Measurements from ENCODE around the gene ARHGAP15. TPM values are rescaled to one million over a fixed set of nuclear protein-coding genes. Genes with fewer than 3 reads are reported as not detected.

The ARHGAP15 gene
- total RNA-seq, 1 donor = 0.43 TPM

DNA sequence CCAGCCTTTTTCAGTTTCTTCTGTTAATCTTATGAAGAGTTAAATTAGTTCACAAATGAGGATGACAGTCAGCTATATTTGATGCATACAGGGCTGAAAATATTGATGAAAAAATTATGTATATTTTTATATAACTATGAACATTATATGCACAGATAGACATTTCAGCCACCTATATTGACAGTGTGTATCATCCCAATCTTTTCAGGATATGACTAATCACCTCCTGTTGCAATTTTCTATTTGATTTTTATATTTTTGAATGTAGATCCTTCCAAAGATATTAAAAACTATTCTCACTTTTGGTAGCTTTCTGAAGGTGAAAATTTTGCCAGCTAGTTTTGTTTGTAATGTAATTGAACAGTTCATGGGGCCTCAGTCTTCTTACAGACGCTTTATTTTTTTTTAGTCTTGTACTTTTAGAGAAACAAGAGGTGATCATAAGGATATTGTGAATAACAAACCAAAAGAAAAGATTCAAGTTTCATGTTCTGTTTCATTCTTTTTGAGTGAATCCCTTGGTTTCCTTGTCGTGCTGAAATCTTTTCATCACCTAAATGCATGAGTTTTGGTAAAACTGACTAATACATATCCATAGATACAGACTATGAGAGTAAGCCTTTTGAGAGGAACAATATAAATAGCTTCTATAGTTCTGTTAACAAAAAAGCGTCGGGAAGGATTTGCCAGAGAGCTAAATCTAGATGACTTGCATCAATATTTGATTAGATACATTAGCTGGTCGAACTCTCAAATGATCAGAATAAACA is 123.1 kb downstream of the ARHGAP15 start:
- TF ChIP-seq, protein P1, sequence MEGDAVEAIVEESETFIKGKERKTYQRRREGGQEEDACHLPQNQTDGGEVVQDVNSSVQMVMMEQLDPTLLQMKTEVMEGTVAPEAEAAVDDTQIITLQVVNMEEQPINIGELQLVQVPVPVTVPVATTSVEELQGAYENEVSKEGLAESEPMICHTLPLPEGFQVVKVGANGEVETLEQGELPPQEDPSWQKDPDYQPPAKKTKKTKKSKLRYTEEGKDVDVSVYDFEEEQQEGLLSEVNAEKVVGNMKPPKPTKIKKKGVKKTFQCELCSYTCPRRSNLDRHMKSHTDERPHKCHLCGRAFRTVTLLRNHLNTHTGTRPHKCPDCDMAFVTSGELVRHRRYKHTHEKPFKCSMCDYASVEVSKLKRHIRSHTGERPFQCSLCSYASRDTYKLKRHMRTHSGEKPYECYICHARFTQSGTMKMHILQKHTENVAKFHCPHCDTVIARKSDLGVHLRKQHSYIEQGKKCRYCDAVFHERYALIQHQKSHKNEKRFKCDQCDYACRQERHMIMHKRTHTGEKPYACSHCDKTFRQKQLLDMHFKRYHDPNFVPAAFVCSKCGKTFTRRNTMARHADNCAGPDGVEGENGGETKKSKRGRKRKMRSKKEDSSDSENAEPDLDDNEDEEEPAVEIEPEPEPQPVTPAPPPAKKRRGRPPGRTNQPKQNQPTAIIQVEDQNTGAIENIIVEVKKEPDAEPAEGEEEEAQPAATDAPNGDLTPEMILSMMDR (IDR thresholded peaks at IDR 0.05; ENCODE audit: insufficient read depth, low read depth, low read length) = no peak
- no peak overlapping the region for H3K4me3 ChIP-seq (ENCODE audit: low read depth, low read length)
- no peak for DNase-seq (ENCODE audit: low read depth)

DNA sequence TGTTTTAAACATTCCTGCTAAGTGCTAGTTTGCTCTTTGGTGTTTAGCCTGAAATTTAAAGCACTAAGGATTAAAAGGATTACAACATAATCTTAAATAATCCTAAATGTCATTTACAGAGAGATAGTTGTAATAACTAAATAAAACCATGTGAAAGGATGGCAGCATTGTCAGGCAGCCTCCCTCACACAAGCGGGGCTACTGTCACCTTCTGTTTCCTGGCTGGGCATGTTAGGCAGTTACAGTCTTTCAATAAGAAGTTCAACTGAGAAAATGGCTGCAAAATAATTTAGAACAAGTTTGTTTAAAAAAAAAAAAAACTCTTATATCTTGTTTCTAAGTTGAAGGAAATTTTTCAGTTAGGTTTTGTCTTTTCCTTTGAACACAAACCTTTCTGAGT is 124.9 kb downstream of the ARHGAP15 start:
- no peak overlapping the region for H3K4me3 ChIP-seq (ENCODE audit: low read depth, low read length)
- TF ChIP-seq, protein P1 (IDR thresholded peaks at IDR 0.05; ENCODE audit: insufficient read depth, low read depth, low read length) = no peak

DNA sequence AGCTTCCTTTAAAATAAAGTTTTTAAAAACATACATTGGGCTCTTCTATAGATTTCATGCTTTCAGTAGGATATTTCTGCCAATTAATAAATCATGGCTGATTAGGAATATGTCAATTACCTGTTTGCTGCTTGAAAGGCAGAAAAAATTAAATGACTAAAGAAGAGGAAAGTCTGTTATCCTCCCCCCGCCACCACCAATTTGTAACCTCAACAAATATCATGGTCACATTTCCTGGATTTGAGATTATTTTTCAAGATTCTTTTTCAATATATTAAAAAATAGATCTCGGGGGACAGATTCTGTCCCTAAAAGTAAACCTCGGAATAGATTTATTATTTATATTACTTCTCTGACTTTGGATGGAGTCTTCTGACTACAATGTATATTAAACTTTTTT is 125.9 kb downstream of the ARHGAP15 start:
- TF ChIP-seq, protein P1 (IDR thresholded peaks at IDR 0.05; ENCODE audit: insufficient read depth, low read depth, low read length) = no peak
- H3K4me3 ChIP-seq (ENCODE audit: low read depth, low read length) = no peak overlapping the region
- no peak for DNase-seq (ENCODE audit: low read depth)

More for the DNA sequence above, 124.9 kb downstream of the ARHGAP15 start:
- DNase-seq (ENCODE audit: low read depth) = peak; percentile 4

DNA sequence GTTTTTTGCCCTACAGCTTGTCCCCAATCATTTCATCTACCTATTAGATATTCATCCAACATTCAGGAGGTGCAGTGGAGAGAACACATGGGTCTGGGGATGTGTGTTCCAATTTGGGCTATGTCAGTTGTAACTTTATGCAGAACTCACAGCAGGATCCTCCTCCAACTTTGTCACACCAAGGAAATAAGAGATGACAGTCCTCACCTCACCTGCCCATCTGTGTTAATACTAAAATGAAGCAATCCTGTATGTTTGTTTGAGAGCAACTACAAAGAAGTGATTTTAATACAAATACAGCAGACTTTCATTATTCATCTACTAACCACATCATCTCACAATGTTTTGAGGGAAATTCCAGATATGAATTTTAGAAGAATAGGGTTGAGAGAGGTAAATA is 126.7 kb downstream of the ARHGAP15 start:
- TF ChIP-seq, protein P1 (IDR thresholded peaks at IDR 0.05; ENCODE audit: insufficient read depth, low read depth, low read length) = no peak
- DNase-seq (ENCODE audit: low read depth) = no peak
- no peak overlapping the region for H3K4me3 ChIP-seq (ENCODE audit: low read depth, low read length)

DNA sequence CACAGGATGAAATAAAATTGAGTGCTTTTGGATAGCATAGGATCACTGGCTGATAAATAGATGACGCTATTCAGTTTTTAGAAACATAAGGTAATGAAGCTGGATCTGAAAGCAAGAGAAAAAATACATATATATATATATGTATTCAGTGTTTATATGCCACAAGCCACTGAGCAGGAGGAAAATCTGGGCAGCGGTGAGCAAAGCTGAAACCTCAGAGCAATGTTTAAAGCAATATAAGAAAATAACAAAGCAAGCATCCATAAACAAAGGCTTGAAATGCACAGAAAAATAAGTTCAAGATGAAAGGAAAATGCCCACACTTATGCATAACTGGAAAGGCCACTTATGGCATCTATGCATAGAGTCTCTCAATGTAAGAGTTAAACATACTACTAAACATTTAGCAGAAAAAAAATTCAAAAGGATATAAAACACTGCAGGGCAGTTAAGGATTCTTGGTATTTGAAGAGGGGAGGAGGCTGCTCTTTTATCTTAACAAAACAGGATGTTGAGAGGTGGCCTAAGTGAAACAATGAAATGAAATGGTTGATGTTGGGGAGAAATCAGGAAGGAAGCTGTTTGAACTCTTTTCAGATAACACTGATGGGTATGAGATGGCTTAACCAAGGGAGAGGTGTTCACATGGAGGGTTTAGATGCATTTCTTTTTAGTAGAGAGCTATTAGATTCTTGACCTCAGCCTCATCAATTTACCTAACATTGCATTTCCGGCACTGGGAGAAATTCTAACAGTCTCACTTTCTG is 129.1 kb downstream of the ARHGAP15 start:
- no peak for DNase-seq (ENCODE audit: low read depth)

DNA sequence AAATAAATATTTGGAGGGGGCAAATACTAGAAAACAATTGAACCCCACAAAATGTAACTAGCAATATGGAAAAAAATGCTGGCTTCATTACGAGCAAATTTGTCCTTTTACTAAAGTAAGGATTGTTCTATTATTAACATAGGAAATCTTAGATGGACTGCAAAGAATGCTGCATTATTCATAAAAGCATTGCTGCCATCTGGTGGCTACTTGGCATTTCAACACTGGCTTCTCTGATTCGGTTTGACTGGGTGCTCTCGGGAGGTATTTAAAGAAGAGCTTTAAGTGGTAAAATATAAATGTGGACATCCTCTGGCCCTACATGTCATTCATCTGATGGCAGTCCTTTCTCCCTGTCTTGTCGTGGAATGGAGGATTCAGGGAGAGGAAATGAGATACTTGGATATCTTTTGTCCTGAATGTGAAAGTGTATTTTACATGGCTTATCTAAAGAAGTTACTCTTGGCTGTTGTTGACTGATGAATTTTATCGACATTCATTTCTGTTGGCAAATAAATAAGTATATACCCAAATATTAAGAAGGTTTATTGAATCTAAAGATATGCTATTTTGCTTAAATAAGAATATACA is 130.2 kb downstream of the ARHGAP15 start:
- no peak overlapping the region for H3K4me3 ChIP-seq (ENCODE audit: low read depth, low read length)
- DNase-seq (ENCODE audit: low read depth) = peak; percentile 66
- TF ChIP-seq, protein P1 (IDR thresholded peaks at IDR 0.05; ENCODE audit: insufficient read depth, low read depth, low read length) = peak; percentile 77

More for the DNA sequence above, 129.1 kb downstream of the ARHGAP15 start:
- no peak overlapping the region for H3K4me3 ChIP-seq (ENCODE audit: low read depth, low read length)
- TF ChIP-seq, protein P1 (IDR thresholded peaks at IDR 0.05; ENCODE audit: insufficient read depth, low read depth, low read length) = no peak
